HUDEP-2 (cell line): ENCODE measurements around the gene CSH1.
"Not testable (repeated sequence)": the region's sequence is repeated elsewhere in the genome, so short reads cannot be mapped to it uniquely, and the experiment has no call there.

Experiments used
- DNase-seq, 76 experiments: peaks; one replicate each; lab custom pipeline; 2025; ENCODE audit not compliant: unreplicated experiment in 76 of 76; lab: John Stamatoyannopoulos, UW

The CSH1 gene

GRCh38 chr17:63896524-63897354 lies at the start of gene CSH1:
TSS of gene CSH1 (minus strand) at chr17:63896574. CDS start at chr17:63896511, 63 bp downstream.
- not testable (repeated sequence) for DNase-seq

DNA sequence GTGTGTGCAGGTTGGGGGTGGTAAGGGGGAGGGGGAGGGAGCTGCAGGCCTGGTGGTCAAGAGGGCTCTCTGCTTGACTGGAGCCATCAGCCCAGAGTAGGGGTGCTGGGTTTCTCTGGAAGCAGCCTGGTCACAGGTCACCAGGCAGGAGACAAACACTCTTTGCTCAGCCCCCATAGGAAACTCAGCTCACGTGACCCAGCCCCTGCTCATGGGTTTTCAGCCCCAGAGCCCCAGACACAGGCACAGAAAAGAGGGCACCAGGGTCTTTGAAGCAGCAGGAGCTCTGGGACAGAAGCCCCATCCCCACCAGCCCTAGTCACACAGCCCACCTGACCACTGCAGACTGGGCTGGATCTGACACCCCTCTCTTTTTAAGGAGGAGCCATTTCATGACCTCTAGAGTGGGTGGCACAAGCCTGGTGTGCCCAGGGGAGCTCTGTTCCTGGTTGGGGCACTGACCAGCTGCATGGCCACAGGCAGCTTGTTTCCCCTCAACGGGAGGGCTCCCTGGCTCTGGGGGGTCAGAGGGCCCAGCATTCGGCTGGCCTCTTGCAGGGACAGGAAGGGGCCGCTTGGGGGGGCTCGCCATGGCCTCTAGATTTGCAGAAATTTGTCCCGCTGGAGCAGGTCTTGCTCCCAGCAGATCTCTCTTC lies 49.5 kb upstream of the CSH1 start:
- DNase-seq: no peak

- peak in 1 of 76 experiments; percentile 1 for DNase-seq
Measured at GRCh38 chr17:63944736-63945499, 48.5 kb upstream of the CSH1 start.

DNA sequence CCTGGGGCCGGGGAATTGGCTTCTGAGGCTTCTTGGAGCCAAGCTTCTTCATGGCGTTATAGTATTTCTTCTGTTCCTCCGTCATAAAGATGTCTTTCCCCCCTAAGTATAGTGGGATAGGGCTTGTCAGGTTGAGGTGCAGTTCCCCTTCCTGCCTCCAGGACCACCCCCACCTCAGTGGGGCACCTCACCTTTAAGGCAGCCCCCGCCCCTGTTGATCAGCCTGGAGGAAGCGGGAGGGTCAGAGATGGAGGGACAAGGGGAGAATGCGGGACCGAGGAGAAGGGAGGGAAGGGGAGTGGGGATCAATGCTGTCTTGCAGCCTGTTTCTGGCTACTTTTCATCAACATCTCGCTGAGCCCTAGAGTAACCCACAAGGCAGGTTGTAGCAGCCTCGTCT lies 47.4 kb upstream of the CSH1 start:
- no peak for DNase-seq

DNA sequence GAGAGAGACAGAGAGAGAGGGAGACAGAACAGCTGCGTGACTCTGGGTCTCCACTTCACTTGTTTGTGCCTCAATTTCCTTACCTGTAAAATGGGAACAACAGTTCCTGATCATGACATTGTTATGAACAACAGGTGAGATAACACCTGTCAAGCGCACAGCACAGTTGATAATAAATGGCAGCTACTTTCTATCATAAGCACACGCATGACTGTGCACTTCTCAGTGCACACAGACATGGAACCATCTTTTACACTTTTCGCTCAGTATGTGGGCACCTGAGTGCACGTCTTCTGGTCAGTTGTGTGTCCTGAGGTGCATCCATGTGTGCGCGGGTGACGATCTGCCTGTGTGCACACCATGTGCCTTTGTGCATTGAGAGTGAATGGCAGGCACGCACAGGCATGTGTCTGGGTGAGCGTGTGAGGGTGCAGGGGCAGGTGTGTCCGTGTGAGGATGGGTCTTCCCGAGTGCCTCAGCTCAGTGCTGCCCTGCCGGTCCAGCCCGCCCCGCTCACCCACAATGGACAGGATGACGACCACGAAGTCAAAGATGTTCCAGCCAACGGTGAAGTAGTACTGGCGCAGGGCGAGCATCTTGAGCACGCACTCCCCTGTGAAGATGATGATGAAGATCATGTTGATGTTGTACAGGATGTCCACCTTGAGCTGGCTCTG lies 46.1 kb upstream of the CSH1 start:
- no peak for DNase-seq

DNA sequence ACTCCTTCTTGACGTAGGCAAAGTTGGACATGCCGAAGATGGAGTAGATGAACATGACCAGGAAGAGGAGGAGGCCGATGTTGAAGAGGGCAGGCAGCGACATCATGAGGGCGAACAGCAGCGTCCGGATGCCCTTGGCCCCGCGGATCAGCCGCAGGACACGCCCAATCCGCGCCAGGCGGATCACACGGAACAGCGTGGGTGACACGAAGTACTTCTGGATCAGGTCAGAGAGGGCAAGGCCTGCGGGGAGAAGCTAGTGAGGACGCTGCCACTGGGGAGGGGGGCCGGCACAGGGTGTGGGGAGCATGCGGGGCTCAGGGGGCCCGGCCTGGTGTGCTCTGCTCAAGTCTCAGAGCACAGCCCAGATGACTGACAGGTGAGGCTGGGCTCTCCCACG lies 45.4 kb upstream of the CSH1 start:
- DNase-seq: no peak

DNA sequence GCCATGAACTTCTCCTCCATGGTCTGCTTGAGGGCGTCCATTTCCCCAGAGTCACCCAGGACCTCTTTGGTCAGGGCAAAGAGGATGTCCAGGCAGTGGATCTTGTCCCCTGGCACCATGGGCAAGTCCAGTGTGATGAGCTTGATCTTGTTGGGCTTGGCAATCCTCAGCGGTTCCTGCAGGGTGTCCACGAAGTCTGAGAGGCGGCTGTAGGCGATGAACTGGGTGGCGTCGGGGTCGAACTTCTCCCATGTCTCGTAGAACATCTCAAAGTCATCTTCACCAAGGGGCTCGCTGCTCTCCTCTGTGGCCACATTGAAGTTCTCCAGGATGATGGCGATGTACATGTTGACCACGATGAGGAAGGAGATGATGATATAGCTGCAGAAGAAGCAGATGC lies 44.8 kb upstream of the CSH1 start:
- DNase-seq: no peak

- DNase-seq: no peak
Measured at GRCh38 chr17:63940584-63940983, 44.2 kb upstream of the CSH1 start.

DNA sequence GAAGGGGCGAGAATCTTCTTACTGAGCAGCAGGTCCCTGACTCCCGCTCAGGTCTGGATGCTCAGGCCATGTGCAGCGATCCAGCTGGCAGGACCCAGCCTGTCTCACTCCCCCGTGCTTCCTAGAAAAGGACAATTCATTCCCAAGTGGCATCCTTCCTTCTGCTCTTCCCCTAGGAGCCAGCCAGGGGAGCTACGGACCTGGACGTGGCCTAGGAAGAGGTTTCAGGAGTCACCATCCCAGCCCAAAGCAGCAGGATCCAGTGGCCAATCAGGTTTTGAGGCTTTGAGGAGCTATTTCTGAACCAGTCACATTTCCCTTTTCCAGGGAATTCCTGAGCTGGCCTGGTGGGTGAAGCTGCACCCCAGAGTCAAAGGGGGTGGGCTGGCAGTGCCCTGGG lies 43.5 kb upstream of the CSH1 start:
- no peak for DNase-seq

DNA sequence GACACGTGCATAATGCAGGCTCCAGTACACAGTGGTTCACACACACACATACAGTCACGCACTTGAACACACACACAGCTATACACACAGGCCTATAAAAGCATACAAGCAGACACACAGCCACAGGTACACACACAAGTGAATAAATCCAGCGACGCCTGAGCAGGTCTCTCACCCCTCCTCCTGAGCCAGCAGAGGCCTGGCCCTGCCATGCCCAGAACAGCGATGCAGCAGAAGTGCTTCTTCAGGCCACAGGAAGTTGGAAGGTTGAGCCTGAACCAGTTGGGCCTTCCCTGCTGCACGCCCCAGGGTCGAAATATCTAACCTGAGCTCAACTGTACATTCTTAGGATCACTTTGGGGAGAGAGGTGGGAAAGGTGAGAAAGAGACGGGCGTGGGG lies 43.0 kb upstream of the CSH1 start:
- DNase-seq: no peak

DNA sequence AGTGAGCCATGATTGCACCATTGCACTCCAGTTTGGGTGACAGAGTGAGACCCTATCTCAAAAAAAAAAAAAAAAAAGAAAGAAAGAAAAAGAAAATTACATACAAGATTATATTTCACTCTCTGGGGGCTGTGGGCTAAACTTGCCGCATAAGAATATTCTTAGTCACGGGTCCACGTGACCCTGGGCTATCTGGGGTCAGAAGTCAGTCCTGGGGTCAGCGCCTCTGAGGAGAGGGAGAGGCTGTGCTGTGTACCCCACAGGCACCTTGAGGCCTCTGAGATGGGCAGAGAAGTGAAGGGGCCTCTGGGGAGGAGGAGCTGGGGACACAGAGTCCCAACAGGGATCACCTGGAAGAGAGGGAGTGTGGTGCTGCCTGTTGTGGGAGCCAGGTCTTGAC lies 41.5 kb upstream of the CSH1 start:
- no peak for DNase-seq

- DNase-seq: no peak
Measured at GRCh38 chr17:63937319-63937718, 40.9 kb upstream of the CSH1 start.

- no peak for DNase-seq
Measured at GRCh38 chr17:63934183-63935112, 38.1 kb upstream of the CSH1 start.

GRCh38 chr17:63933598-63933997 lies 37.2 kb upstream of the CSH1 start:
- no peak for DNase-seq

GRCh38 chr17:63932721-63933120 lies 36.3 kb upstream of the CSH1 start:
- DNase-seq: no peak

- no peak for DNase-seq
Measured at GRCh38 chr17:63931981-63932561, 35.7 kb upstream of the CSH1 start, which contains the start of gene CD79B. TSS of gene CD79B (minus strand) at chr17:63932331. CDS start at chr17:63932261, 70 bp downstream.

- DNase-seq: peak in 19 of 76 experiments; percentile 4 to 43 (median 16)
Measured at GRCh38 chr17:63930951-63931575, 34.7 kb upstream of the CSH1 start.

GRCh38 chr17:63929860-63930766 lies 33.7 kb upstream of the CSH1 start:
- DNase-seq: no peak
